ENCODE results near the gene DMRTB1.

DNA sequence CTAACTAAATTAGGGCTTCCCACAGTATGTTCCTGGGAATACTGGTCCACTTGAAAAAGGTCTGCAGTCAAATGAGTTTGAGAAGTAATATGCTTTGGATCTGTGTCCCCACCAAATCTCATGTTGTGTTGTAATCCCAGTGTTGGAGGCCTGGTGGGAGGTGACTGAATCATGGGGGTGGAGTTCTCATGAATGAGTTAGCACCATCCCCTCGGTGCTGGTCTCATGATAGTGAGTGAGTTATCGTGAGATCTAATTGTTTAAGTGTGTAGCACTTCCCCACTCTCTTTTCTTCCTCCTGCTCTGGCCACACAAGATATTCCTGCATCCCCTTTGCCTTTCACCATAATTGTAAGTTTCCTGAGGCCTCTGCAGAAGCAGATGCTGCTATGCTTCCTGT is 16.9 kb upstream of the DMRTB1 start:
- TF ChIP-seq, protein P1, sequence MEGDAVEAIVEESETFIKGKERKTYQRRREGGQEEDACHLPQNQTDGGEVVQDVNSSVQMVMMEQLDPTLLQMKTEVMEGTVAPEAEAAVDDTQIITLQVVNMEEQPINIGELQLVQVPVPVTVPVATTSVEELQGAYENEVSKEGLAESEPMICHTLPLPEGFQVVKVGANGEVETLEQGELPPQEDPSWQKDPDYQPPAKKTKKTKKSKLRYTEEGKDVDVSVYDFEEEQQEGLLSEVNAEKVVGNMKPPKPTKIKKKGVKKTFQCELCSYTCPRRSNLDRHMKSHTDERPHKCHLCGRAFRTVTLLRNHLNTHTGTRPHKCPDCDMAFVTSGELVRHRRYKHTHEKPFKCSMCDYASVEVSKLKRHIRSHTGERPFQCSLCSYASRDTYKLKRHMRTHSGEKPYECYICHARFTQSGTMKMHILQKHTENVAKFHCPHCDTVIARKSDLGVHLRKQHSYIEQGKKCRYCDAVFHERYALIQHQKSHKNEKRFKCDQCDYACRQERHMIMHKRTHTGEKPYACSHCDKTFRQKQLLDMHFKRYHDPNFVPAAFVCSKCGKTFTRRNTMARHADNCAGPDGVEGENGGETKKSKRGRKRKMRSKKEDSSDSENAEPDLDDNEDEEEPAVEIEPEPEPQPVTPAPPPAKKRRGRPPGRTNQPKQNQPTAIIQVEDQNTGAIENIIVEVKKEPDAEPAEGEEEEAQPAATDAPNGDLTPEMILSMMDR (IDR thresholded peaks at IDR 0.05): no peak
- no peak for TF ChIP-seq EZH2phosphoT487 (IDR thresholded peaks at IDR 0.05)
- TF ChIP-seq EZH2 (IDR thresholded peaks at IDR 0.05): no peak

Data from neural progenitor cell (in vitro differentiated cells).